ENCODE data around the gene GABRG3.

DNA sequence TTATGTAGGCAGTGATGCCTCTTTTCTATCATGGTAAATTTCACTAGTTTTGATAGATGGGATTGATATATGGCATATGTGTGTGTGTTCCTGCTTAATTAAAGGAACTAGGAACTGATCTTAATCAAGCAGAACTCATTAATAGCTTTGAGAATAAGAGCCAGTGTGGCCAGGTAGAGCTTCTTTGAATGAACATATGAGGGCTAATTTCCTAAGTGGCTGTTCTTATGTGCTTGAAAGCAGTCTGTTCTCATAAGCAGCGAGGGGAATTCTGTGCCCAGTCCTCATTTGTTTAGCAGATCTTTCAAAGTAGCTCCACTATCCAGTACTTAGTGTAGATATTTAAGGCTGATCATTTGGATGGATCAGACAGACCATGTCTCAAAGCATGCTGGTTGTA, 164.2 kb downstream of the GABRG3 start:
- TF ChIP-seq ZNF70 (CRISPR knock-in tag; IDR thresholded peaks at IDR 0.05) (no peak), BACH2 (CRISPR knock-in tag; IDR thresholded peaks at IDR 0.05; ENCODE audit: borderline replicate concordance) (no peak), CSDC2 (CRISPR knock-in tag; IDR thresholded peaks at IDR 0.05) (no peak), ZNF8 (CRISPR knock-in tag; IDR thresholded peaks at IDR 0.05) (no peak), ZFP30 (CRISPR knock-in tag; IDR thresholded peaks at IDR 0.05) (no peak), ZNF565 (CRISPR knock-in tag; conservative IDR thresholded peaks at IDR 0.05; ENCODE audit: low read depth) (no peak), ESRRG (CRISPR knock-in tag; IDR thresholded peaks at IDR 0.05) (no peak), OSR1 (CRISPR knock-in tag; IDR thresholded peaks at IDR 0.05) (no peak), GLIS3 (CRISPR knock-in tag; IDR thresholded peaks at IDR 0.05) (no peak), ZFP3 (CRISPR knock-in tag; IDR thresholded peaks at IDR 0.05) (no peak), TOX (CRISPR knock-in tag; IDR thresholded peaks at IDR 0.05; ENCODE audit: borderline replicate concordance) (no peak)
- TF ChIP-seq, protein P1, sequence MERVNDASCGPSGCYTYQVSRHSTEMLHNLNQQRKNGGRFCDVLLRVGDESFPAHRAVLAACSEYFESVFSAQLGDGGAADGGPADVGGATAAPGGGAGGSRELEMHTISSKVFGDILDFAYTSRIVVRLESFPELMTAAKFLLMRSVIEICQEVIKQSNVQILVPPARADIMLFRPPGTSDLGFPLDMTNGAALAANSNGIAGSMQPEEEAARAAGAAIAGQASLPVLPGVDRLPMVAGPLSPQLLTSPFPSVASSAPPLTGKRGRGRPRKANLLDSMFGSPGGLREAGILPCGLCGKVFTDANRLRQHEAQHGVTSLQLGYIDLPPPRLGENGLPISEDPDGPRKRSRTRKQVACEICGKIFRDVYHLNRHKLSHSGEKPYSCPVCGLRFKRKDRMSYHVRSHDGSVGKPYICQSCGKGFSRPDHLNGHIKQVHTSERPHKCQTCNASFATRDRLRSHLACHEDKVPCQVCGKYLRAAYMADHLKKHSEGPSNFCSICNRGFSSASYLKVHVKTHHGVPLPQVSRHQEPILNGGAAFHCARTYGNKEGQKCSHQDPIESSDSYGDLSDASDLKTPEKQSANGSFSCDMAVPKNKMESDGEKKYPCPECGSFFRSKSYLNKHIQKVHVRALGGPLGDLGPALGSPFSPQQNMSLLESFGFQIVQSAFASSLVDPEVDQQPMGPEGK (CRISPR knock-in tag; IDR thresholded peaks at IDR 0.05; ENCODE audit: borderline replicate concordance): no peak
- TF ChIP-seq, protein P2, sequence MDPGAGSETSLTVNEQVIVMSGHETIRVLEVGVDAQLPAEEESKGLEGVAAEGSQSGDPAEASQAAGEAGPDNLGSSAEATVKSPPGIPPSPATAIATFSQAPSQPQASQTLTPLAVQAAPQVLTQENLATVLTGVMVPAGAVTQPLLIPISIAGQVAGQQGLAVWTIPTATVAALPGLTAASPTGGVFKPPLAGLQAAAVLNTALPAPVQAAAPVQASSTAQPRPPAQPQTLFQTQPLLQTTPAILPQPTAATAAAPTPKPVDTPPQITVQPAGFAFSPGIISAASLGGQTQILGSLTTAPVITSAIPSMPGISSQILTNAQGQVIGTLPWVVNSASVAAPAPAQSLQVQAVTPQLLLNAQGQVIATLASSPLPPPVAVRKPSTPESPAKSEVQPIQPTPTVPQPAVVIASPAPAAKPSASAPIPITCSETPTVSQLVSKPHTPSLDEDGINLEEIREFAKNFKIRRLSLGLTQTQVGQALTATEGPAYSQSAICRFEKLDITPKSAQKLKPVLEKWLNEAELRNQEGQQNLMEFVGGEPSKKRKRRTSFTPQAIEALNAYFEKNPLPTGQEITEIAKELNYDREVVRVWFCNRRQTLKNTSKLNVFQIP (CRISPR knock-in tag; IDR thresholded peaks at IDR 0.05; ENCODE audit: borderline replicate concordance, low read depth): no peak
- TF ChIP-seq, protein P3, sequence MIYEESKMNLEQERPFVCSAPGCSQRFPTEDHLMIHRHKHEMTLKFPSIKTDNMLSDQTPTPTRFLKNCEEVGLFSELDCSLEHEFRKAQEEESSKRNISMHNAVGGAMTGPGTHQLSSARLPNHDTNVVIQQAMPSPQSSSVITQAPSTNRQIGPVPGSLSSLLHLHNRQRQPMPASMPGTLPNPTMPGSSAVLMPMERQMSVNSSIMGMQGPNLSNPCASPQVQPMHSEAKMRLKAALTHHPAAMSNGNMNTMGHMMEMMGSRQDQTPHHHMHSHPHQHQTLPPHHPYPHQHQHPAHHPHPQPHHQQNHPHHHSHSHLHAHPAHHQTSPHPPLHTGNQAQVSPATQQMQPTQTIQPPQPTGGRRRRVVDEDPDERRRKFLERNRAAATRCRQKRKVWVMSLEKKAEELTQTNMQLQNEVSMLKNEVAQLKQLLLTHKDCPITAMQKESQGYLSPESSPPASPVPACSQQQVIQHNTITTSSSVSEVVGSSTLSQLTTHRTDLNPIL (CRISPR knock-in tag; IDR thresholded peaks at IDR 0.05; ENCODE audit: low read depth): no peak

All from SK-N-SH treated with all-trans-retinoic acid at 6 μM for 48 hours (cell line).